IPS-11a (cell line): Measurements from ENCODE around the gene BPI.
"Not testable (repeated sequence)": the region's sequence is repeated elsewhere in the genome, so short reads cannot be mapped to it uniquely, and the experiment has no call there.

Source experiments
- H3K4me3 ChIP-seq: one replicate; pipeline ENCODE4 v1.5.1; 2013; ENCODE audit warnings: low read depth, low read length, control low read depth

BPI gene

GRCh38 chr20:38277691-38278090 is 26.3 kb upstream of the BPI start:
- no peak overlapping the region for H3K4me3 ChIP-seq

GRCh38 chr20:38278131-38278530 is 25.8 kb upstream of the BPI start:
- H3K4me3 ChIP-seq = no peak overlapping the region

GRCh38 chr20:38278763-38279162 is 25.2 kb upstream of the BPI start:
- H3K4me3 ChIP-seq = no peak overlapping the region

- not testable (repeated sequence) for H3K4me3 ChIP-seq
Observed at GRCh38 chr20:38281176-38281915, 22.6 kb upstream of the BPI start.

GRCh38 chr20:38283236-38283635 is 20.7 kb upstream of the BPI start:
- no peak overlapping the region for H3K4me3 ChIP-seq

- H3K4me3 ChIP-seq = not testable (repeated sequence)
Observed at GRCh38 chr20:38284066-38284650, 19.8 kb upstream of the BPI start.

GRCh38 chr20:38284893-38285444 is 19.0 kb upstream of the BPI start:
- no peak overlapping the region for H3K4me3 ChIP-seq

- H3K4me3 ChIP-seq = no peak overlapping the region
Observed at GRCh38 chr20:38286586-38287531, 17.1 kb upstream of the BPI start.

GRCh38 chr20:38290829-38291814 is 12.8 kb upstream of the BPI start:
- H3K4me3 ChIP-seq = no peak overlapping the region

- no peak overlapping the region for H3K4me3 ChIP-seq
Observed at GRCh38 chr20:38291966-38292365, 12.0 kb upstream of the BPI start.

GRCh38 chr20:38293491-38294065 is 10.4 kb upstream of the BPI start:
- no peak overlapping the region for H3K4me3 ChIP-seq

- H3K4me3 ChIP-seq = no peak overlapping the region
Observed at GRCh38 chr20:38294076-38294591, 9.8 kb upstream of the BPI start.

- no peak overlapping the region for H3K4me3 ChIP-seq
Observed at GRCh38 chr20:38295811-38296210, 8.1 kb upstream of the BPI start.

GRCh38 chr20:38296433-38296832 is 7.5 kb upstream of the BPI start:
- H3K4me3 ChIP-seq = no peak overlapping the region

- H3K4me3 ChIP-seq = no peak overlapping the region
Observed at GRCh38 chr20:38297916-38298674, 5.9 kb upstream of the BPI start.

- H3K4me3 ChIP-seq = no peak overlapping the region
Observed at GRCh38 chr20:38298768-38299288, 5.1 kb upstream of the BPI start.

- H3K4me3 ChIP-seq = no peak overlapping the region
Observed at GRCh38 chr20:38299963-38300362, 4.0 kb upstream of the BPI start.

GRCh38 chr20:38300438-38300837 is 3.5 kb upstream of the BPI start:
- H3K4me3 ChIP-seq = no peak overlapping the region

- H3K4me3 ChIP-seq = no peak overlapping the region
Observed at GRCh38 chr20:38301309-38301708, 2.6 kb upstream of the BPI start.
